NCI-H510A treated with DMSO at 0.1 percent for 48 hours (cell line): ENCODE measurements around the gene ARID3A.
"Not testable (repeated sequence)": the region's sequence is repeated elsewhere in the genome, so short reads cannot be mapped to it uniquely, and the experiment has no call there.

Experiments
- DNase-seq: peaks from one replicate; lab custom pipeline; 2025; lab: John Stamatoyannopoulos, UW

ARID3A gene

GRCh38 chr19:891421-892200, 34.2 kb upstream of the ARID3A start:
- DNase-seq, result not testable (repeated sequence)

GRCh38 chr19:892243-892893, 33.5 kb upstream of the ARID3A start:
- no peak for DNase-seq

- DNase-seq, result peak; percentile 78
Observed at GRCh38 chr19:892894-893689, 32.7 kb upstream of the ARID3A start, which contains the start of the genes MED16 and RNU6-9. Gene MED16 (minus strand): TSS chr19:893187. CDS start chr19:891131, 2,056 bp downstream. Gene RNU6-9 (plus strand): TSS chr19:893484.

- no peak for DNase-seq
Observed at GRCh38 chr19:896434-896833, 29.4 kb upstream of the ARID3A start.

GRCh38 chr19:896999-897398, 28.8 kb upstream of the ARID3A start:
- no peak for DNase-seq

GRCh38 chr19:897442-898039, 28.3 kb upstream of the ARID3A start:
- DNase-seq, result no peak

GRCh38 chr19:898663-899062, 27.2 kb upstream of the ARID3A start:
- DNase-seq, result no peak

GRCh38 chr19:899336-900042, 26.3 kb upstream of the ARID3A start:
- no peak for DNase-seq

GRCh38 chr19:900043-900301, 25.9 kb upstream of the ARID3A start:
- DNase-seq, result no peak

GRCh38 chr19:900302-901111, 25.3 kb upstream of the ARID3A start:
- no peak for DNase-seq

GRCh38 chr19:901216-902092, 24.4 kb upstream of the ARID3A start:
- no peak for DNase-seq

GRCh38 chr19:902093-902370, 23.8 kb upstream of the ARID3A start:
- DNase-seq, result no peak

- DNase-seq, result no peak
Observed at GRCh38 chr19:902446-903226, 23.2 kb upstream of the ARID3A start.

- DNase-seq, result no peak
Observed at GRCh38 chr19:903266-903797, 22.5 kb upstream of the ARID3A start.

GRCh38 chr19:904545-904944, 21.3 kb upstream of the ARID3A start:
- no peak for DNase-seq

- DNase-seq, result no peak
Observed at GRCh38 chr19:906480-906879, 19.4 kb upstream of the ARID3A start.

- DNase-seq, result no peak
Observed at GRCh38 chr19:907183-907853, 18.5 kb upstream of the ARID3A start.

GRCh38 chr19:911197-912033, 14.4 kb upstream of the ARID3A start:
- DNase-seq, result no peak
